NCI-H2227 treated with DMSO at 0.1 percent for 48 hours (cell line): ENCODE results near the gene MGST3.
"Not testable (repeated sequence)": the region's sequence is repeated elsewhere in the genome, so short reads cannot be mapped to it uniquely, and the experiment has no call there.

Experiments used
- DNase-seq: peaks from one replicate; lab custom pipeline; 2025; lab: John Stamatoyannopoulos, UW

MGST3 gene

DNA sequence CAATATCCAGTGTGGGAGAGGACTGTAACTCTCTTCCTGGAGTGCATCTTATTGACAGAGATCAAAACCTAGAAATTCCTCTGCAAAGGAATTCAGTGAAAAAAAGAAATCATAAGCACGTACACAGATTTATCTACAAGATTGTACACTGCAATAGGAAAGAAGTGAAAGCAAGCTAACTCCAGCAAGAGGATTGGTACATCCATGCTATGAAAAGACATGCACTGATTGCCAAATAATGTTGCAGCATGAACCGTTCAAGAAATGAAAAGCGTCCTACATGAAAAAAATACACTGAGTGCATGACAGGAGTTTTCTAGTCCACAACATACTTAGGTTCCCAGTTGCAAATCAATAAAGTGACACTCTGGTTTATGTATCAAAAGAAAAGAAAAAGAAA, 1.9 kb upstream of the MGST3 start:
- no peak for DNase-seq

DNA sequence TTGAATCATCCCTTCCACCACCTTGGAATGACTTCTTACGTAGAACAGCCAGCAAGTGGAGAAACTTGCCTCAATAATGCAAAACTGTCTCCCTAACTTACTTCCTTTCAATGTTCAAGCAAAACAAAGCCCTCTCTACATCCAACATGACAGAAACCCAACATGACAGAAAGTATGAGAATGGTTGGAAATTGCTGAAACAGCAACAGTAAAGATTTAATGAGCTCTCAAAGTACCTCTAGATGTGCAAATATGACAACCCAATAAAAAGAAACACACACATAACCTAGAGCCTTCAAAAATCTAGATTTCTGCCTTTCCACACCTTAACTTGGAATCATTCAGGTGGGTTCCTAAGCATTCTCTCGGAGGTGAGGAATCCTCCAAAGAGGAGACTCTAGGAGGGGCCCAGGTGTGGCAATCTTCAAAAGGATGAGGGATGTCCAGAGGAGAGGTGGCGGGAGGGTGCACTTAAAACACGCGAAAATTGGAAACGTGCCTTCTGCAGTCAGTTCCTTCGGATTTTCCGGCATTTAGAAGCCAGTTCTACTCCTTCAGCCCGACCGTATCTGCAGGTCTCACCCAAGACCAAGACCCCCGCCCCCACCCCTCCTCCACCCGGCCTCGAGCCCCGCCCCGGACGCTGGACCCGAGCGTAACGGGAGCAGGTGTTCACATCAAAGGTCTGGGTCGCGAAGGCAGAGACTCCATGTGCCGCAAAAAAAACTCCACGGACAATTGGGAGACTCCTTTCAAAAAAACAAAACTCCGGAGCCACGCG, 996 bp upstream of the MGST3 start:
- DNase-seq: no peak

DNA sequence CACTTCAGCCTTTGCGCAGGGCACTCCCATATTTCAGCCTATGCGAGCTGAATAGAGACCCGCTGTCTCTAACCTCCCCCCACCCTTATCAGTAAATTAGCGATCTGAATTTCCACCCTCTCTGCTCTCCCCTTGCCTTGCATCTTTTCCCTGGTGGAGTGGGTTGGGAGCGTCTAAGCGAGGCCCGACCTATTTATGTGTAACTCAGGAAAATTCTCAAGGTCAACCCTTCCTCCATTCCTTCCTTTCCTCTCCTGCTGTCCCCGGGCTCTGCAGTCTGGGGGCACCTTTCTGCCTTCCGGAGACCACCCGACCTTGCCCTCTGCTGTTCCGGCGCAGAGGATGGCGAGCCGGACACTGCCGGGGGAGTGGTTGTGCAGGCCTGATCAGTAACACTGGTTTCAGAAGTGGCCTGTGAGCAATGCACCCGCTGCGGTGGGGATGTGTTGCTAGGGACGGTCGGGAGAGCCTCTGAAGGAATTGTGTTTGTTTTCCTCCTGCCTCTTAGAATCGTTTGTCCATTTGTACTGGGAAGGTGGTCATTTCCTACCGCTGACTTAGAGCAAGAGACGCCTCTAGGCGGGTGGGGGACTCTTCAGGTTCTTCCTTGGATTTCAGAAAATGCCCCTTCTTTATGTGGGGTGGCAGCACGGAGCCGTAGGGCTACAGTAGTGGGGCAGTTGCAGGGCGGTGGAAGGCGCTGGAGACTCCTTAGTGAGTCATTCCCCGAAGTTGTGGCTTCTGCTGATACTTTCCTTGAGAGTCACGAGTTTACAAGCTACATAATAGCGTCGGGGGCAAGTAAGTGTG, 513 bp downstream of the MGST3 start:
- DNase-seq: peak; percentile 85

- DNase-seq: no peak
Measured at GRCh38 chr1:165632152-165632469, 1.1 kb downstream of the MGST3 start.

GRCh38 chr1:165632491-165632890, 1.5 kb downstream of the MGST3 start:
- DNase-seq: no peak

- no peak for DNase-seq
Measured at GRCh38 chr1:165633614-165634013, 2.6 kb downstream of the MGST3 start.

DNA sequence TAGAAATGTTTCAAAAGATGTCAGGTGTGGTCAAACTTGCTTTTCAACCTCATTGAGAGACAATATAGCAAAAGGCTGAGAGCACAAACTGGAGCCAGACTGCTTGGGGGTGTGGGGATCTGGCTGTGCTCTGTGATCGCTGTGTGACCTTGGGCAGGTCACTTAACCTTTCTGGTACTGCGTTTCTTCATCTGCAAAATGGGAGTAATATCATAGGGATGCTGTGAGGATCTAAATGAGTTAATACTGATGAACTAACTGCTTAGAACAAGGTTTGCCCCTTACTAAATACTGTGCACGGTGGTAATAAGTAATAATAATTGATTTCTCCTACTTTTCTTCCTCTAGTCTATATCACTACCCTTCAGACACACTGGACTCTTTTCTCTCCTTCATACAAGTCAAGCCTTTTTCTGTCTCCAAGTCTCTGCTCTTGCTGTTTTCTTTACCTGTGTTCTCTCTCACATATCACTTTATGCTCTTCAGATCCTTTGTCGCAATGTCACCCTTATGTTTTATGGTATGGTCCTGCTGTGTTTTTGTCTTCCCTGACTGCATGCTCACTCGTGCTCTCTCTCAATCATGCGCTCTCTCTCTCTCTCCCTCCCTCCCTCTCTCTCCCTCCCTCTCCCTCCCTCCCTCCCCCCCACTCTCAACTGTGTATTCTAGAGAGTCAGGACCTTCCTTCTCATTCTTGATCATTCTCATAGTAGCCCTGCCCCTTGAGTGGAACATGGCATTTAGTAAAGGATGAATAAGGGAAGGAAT, 3.3 kb downstream of the MGST3 start:
- no peak for DNase-seq

DNA sequence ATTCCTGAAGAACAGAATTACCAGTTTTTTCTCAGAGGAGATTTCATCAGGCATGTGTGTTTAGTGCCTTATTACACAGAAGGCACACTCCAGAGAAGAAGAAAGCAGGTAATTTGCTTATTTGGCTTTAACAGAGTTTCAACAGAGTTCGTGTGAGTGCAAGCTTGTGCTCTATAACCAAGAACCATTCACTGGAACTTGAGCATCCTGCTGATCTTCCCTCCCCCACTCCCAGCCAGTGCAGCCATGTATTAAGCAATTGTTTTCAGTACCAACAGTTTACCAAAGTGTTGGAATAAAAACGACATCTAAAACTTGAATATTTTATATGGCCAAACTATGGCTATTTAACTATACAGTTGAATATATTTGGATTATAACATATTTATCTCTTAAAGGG, 4.3 kb downstream of the MGST3 start:
- DNase-seq: no peak

GRCh38 chr1:165635823-165636222, 4.8 kb downstream of the MGST3 start:
- no peak for DNase-seq

DNA sequence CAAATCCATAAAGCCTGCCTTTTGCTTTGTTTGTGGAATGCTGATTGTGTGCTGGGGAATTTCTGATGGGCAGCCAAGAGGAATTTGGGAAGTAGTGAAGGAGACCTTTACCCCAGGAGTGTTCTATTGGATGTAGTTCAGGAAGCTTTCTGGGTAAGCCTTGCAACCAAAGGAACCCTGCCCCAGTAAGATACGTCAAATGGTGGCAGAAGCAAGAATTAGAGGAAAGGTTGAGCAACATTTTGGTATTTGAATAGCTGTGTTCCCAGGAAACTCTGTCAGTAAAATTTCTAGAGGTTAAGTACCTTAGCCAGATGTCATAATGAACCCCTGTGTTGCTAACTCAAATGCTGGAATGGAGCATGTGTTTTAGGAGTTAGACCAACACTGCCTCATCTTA, 6.4 kb downstream of the MGST3 start:
- DNase-seq: no peak

GRCh38 chr1:165638211-165638610, 7.2 kb downstream of the MGST3 start:
- DNase-seq: not testable (repeated sequence)

GRCh38 chr1:165639821-165640623, 9.0 kb downstream of the MGST3 start:
- DNase-seq: no peak

- no peak for DNase-seq
Measured at GRCh38 chr1:165641231-165641987, 10.4 kb downstream of the MGST3 start.

DNA sequence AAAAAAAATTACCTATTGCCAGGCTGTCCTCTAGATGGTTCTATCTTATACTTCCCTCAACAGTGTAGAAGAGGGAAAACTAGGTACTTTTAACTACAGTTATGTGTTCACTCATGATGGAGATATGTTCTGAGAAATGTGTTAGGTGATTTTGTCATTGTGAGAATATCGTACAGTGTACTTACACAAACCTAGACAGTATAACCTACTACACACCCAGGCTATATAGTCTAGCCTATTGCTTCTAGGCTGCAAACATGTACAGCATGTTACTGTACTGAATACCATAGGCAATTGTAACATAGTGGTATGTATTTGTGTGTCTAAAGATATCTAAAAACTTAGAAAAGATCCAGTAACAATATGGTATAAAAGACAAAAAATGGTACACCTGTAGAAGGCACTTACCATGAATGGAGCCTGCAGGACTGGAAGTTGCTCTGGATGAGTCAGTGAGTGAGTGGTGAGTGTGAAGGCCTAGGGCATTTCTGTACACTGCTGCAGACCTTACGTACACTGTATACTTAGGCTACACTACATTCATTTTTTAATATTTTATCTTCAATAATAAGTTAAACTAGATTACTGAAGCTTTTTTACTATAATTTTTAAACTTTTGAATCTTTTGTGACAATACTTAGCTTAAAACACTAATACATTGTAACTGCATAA, 13.2 kb downstream of the MGST3 start:
- no peak for DNase-seq

GRCh38 chr1:165645654-165646366, 14.8 kb downstream of the MGST3 start:
- DNase-seq: no peak

DNA sequence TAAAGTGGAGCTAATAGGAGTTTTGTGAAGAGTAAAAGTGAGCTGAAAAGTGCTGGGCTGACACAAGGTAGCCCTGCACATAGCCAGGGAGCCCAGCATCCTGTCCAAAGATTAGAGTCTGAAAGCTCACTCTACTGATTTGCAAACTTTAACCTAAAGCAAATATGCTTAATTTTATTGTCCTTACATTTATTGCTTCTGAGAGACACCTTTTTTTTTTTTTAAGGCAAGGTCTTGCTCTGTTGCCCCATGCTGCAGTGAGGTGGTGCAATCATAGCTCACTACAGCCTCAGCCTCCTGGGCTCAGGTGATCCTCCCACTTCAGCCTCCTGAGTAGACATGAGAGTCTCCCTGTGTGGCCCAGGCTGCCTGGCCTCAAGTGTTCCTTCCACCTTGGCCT, 16.5 kb downstream of the MGST3 start:
- no peak for DNase-seq

DNA sequence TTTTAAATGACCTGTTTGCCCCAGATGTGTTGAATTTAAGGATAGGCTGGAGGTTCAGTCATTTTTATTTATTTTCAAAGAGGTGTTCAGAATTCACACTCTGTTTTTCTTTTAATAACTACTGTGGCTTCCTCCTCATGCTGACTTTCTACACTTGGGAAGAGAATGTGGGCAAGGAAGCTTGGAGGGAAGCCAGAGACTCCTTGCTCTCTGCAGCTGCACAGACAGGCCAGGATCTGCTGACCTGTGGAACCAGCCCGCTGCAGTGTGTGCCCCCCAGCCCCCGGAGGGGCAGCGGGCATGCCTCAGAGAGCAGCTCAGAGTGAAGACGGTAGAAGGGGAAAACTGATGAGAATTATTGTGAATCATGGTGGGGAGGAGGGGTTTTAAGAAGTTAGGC, 16.9 kb downstream of the MGST3 start:
- DNase-seq: no peak

DNA sequence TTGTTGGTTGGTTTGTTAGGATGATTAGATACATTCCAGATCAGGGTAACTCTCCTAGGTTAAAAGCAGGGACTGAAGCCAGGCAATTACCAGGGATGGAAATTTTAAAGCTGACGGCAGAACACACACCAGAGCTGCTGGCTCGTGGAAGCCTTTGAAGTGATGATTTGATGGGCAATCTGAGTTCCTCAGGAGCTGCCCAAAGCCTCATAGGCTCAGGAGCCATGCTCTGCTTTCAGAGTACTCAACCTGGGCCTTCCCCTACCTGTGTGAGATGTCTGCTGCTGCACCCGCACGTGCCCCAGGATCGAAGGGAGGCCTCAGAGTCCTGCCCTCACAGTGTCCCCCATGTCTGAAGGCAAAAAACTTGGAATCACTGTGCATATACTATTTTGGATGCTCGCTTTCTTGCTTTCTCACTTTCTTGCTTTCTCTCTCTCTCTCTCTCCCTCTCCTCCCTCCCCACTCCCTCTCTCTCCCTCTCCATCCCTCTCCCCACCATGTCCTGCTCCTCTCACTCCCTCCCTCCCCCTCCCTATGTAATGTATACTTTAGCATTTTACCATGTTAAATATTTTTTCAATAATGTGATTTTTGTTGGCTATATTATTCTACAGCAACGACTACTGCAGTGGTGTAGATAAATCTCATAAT, 18.0 kb downstream of the MGST3 start:
- no peak for DNase-seq

DNA sequence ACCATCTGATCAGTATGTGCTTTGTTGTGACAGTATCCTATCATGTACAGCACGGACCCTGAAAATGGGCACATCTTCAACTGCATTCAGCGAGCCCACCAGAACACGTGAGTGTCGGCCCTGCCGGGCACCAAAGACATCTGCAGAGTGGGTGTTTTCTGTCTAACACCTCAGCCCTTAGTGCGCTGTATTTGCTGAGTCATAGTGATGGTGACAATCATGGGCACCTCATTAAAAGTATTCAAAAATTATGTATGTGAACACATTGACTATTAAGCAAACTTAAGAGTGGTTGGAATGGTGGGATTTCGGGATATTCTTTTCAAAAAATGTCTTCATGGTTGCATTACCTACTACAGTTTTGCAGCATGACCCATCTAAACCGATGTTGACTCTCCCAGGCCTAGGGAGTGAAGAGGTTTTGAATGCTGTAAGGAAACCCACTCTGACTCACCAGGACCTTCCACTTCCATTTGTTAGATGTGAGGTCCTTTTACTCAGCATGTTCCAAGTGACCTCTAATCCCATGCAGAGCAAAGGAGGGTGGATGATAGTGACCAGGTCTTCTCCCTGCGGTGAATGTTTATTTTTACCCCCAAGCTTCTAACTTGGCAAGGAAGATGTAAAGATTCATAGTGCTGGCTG, 20.1 kb downstream of the MGST3 start:
- no peak for DNase-seq
